Mucosa of gallbladder (tissue), 1 donor: ENCODE data around the gene PPP1CA. TPM values are rescaled to one million over a fixed set of nuclear protein-coding genes. Genes with fewer than 3 reads are reported as not detected.
A peak's percentile ranks its signal among the peaks of the same experiment; 100 is the strongest.

Experiments
- DNase-seq: peaks from one replicate; pipeline ENCODE4 v3.0.0-alpha.2; 2020; ENCODE audit warnings: low spot score
- total RNA-seq: library from RNA; stranded (reverse); gene quantifications from one replicate; pipeline ENCODE4 v1.2.1, GENCODE V29; 2021
- donor health status: DM: no; HTN: no; CAD: no.

Gene PPP1CA
- total RNA-seq: 140 TPM

GRCh38 chr11:67401495-67402191 lies at the start of gene PPP1CA:
PPP1CA (minus strand) TSS chr11:67401858; CDS start chr11:67401782, 76 bp downstream.
- DNase-seq: peak; percentile 91

- no peak for DNase-seq
Observed at GRCh38 chr11:67450796-67451657, 49.4 kb upstream of the PPP1CA start.

GRCh38 chr11:67449116-67449844 lies 47.6 kb upstream of the PPP1CA start:
- no peak for DNase-seq

- no peak for DNase-seq
Observed at GRCh38 chr11:67448220-67448609, 46.6 kb upstream of the PPP1CA start.

- no peak for DNase-seq
Observed at GRCh38 chr11:67445515-67445914, 43.9 kb upstream of the PPP1CA start.

- DNase-seq: no peak
Observed at GRCh38 chr11:67442504-67443404, 41.1 kb upstream of the PPP1CA start.

- no peak for DNase-seq
Observed at GRCh38 chr11:67441731-67442351, 40.2 kb upstream of the PPP1CA start.

- DNase-seq: no peak
Observed at GRCh38 chr11:67441098-67441563, 39.5 kb upstream of the PPP1CA start.

GRCh38 chr11:67440229-67441097 lies 38.8 kb upstream of the PPP1CA start:
- DNase-seq: no peak

GRCh38 chr11:67439321-67440228 lies 37.9 kb upstream of the PPP1CA start:
- DNase-seq: no peak

GRCh38 chr11:67438158-67438902 lies 36.7 kb upstream of the PPP1CA start:
- no peak for DNase-seq

GRCh38 chr11:67437809-67438157 lies 36.1 kb upstream of the PPP1CA start:
- no peak for DNase-seq

GRCh38 chr11:67437082-67437808 lies 35.6 kb upstream of the PPP1CA start, which contains the start of gene PTPRCAP:
PTPRCAP (minus strand) TSS chr11:67437682; CDS start chr11:67437619, 63 bp downstream.
- no peak for DNase-seq

GRCh38 chr11:67436459-67437081 lies 34.9 kb upstream of the PPP1CA start:
- no peak for DNase-seq

- no peak for DNase-seq
Observed at GRCh38 chr11:67435727-67436458, 34.2 kb upstream of the PPP1CA start.
